H1 (cell line): ENCODE measurements around the gene BARHL1. TPM values are rescaled to one million over a fixed set of nuclear protein-coding genes. Genes with fewer than 3 reads are reported as not detected.

ENCODE experiments used
- CTCF ChIA-PET: fragments of 300-600 bp; sonication (Branson Sonifier 250); formaldehyde crosslinking; loops from one replicate; lab custom pipeline; 2021; ENCODE audit not compliant: partially characterized antibody; lab: Charles Lee
- POLR2A ChIA-PET: fragments of 300-600 bp; sonication (Branson Sonifier 250); formaldehyde crosslinking; loops from one replicate; lab custom pipeline; 2021; ENCODE audit warnings: inconsistent platforms; ENCODE audit not compliant: partially characterized antibody; lab: Charles Lee
- DNase-seq, 2 experiments: peaks; one replicate each; pipeline versions ENCODE4 v3.0.0 to v3.0.0-alpha.2; 2010 to 2022; ENCODE audit warnings: low spot score in 2 of 2, low read depth in 1 of 2, mixed read lengths in 1 of 2
- FAIRE-seq: peaks from 2 replicates; lab custom pipeline; 2011; peaks lifted over from hg19 to GRCh38; lab: Jason Lieb, UNC
- H2AFZ ChIP-seq: 2 replicates; pipeline ENCODE4 v1.8.1; 2012; ENCODE audit warnings: low read length, inconsistent platforms
- H2AK5ac ChIP-seq: 2 replicates; pipeline ENCODE4 v1.6.1; 2013; ENCODE audit warnings: low read depth, low read length
- H2BK120ac ChIP-seq: replicated peaks from 2 replicates; pipeline ENCODE3; 2013; ENCODE audit warnings: low read depth, low read length, inconsistent platforms
- H2BK12ac ChIP-seq: 2 replicates; pipeline ENCODE4 v1.6.1; 2013; ENCODE audit warnings: low read depth, low read length
- H2BK15ac ChIP-seq: 2 replicates; pipeline ENCODE4 v1.6.1; 2013; ENCODE audit warnings: low read length
- H2BK20ac ChIP-seq: 2 replicates; pipeline ENCODE4 v1.6.1; 2013; ENCODE audit warnings: low read length
- H2BK5ac ChIP-seq: 2 replicates; pipeline ENCODE4 v1.6.1; 2013; ENCODE audit warnings: low read depth, low read length
- H3K14ac ChIP-seq: 2 replicates; pipeline ENCODE4 v1.6.1; 2013; ENCODE audit warnings: inconsistent platforms; ENCODE audit not compliant: insufficient read length
- H3K18ac ChIP-seq: 2 replicates; pipeline ENCODE4 v1.6.1; 2013; ENCODE audit warnings: low read length; ENCODE audit errors: extremely low read depth
- H3K23ac ChIP-seq: 2 replicates; pipeline ENCODE4 v1.6.1; 2013; ENCODE audit warnings: inconsistent platforms; ENCODE audit not compliant: insufficient read length
- H3K23me2 ChIP-seq: 2 replicates; pipeline ENCODE4 v1.6.1; 2013; ENCODE audit warnings: low read depth, low read length
- H3K27ac ChIP-seq: 2 replicates; pipeline ENCODE4 v1.6.1; 2011; ENCODE audit warnings: low read depth, low read length, inconsistent platforms
- H3K27me3 ChIP-seq, 4 experiments: replicated peaks in 1 of 4; 1 replicate in 1 of 4; 2 replicates in 3 of 4; pipeline versions ENCODE4 v1.6.1 to v1.8.1; 2011 to 2013; ENCODE audit warnings: low read length in 3 of 4, mild to moderate bottlenecking in 3 of 4, inconsistent platforms in 2 of 4, mixed read lengths in 2 of 4, moderate library complexity in 1 of 4; ENCODE audit not compliant: control insufficient read depth in 3 of 4, insufficient read depth in 3 of 4; ENCODE audit errors: extremely low read depth in 1 of 4
- H3K36me3 ChIP-seq, 4 experiments: 2 replicates each; pipeline versions ENCODE4 v1.6.1 to v1.8.1; 2011 to 2013; ENCODE audit warnings: mild to moderate bottlenecking in 4 of 4, low read length in 3 of 4, moderate library complexity in 2 of 4, control low read depth in 1 of 4, inconsistent platforms in 1 of 4; ENCODE audit not compliant: insufficient read depth in 4 of 4, control insufficient read depth in 2 of 4
- H3K4ac ChIP-seq: replicated peaks from 2 replicates; pipeline ENCODE3; 2013; ENCODE audit warnings: low read length, low read depth, mixed read lengths, inconsistent platforms; ENCODE audit not compliant: insufficient read length
- H3K4me1 ChIP-seq, 4 experiments: replicated peaks in 1 of 4; 1 replicate in 1 of 4; 2 replicates in 3 of 4; pipeline versions ENCODE4 v1.6.1 to v1.8.1; 2011 to 2013; ENCODE audit warnings: low read length in 3 of 4, inconsistent platforms in 2 of 4, mixed read lengths in 1 of 4; ENCODE audit not compliant: insufficient read depth in 4 of 4, control insufficient read depth in 3 of 4
- H3K4me2 ChIP-seq, 2 experiments: 2 replicates each; pipeline versions ENCODE4 v1.6.1 to v1.8.1; 2011 to 2013; ENCODE audit warnings: low read depth in 2 of 2, low read length in 2 of 2, control low read depth in 1 of 2, inconsistent platforms in 1 of 2, mild to moderate bottlenecking in 1 of 2; ENCODE audit not compliant: insufficient read depth in 1 of 2
- H3K4me3 ChIP-seq, 4 experiments: fragments of 200-600, 300-600 bp in 1 of 4; sonication (generic), shearing (Covaris generic), sonication (Bioruptor Twin) in 1 of 4; 2 replicates each; pipeline versions ENCODE4 v1.5.1 to v1.8.1; 2011 to 2016; ENCODE audit warnings: low read length in 4 of 4, low read depth in 3 of 4, control low read depth in 2 of 4, inconsistent platforms in 2 of 4, mild to moderate bottlenecking in 2 of 4, mixed read lengths in 1 of 4, moderate library complexity in 1 of 4; ENCODE audit not compliant: insufficient read depth in 2 of 4; ENCODE audit errors: extremely low read depth in 1 of 4
- H3K56ac ChIP-seq: replicated peaks from 2 replicates; pipeline ENCODE3; 2013; ENCODE audit warnings: low read depth, mild to moderate bottlenecking, mixed read lengths, low read length, inconsistent platforms; ENCODE audit not compliant: insufficient read length
- H3K79me1 ChIP-seq: 2 replicates; pipeline ENCODE4 v1.6.1; 2013; ENCODE audit warnings: low read depth, low read length, control low read depth
- H3K79me2 ChIP-seq, 2 experiments: 2 replicates each; pipeline versions ENCODE4 v1.6.1 to v1.8.1; 2012 to 2013; ENCODE audit warnings: low read length in 2 of 2, mild to moderate bottlenecking in 2 of 2, inconsistent platforms in 1 of 2; ENCODE audit not compliant: insufficient read depth in 2 of 2, control insufficient read depth in 1 of 2
- H3K9ac ChIP-seq, 4 experiments: replicated peaks in 1 of 4; 1 replicate in 1 of 4; 2 replicates in 3 of 4; pipeline versions ENCODE4 v1.6.1 to v1.8.1; 2011 to 2013; ENCODE audit warnings: low read depth in 3 of 4, low read length in 3 of 4, control low read depth in 2 of 4, mild to moderate bottlenecking in 2 of 4, moderate library complexity in 2 of 4, inconsistent platforms in 1 of 4; ENCODE audit errors: extremely low read depth in 1 of 4
- H3K9me3 ChIP-seq, 2 experiments: 2 replicates each; pipeline versions ENCODE4 v1.6.1 to v1.8.1; 2012 to 2013; ENCODE audit warnings: mild to moderate bottlenecking in 2 of 2, moderate library complexity in 2 of 2, control low read depth in 1 of 2, inconsistent platforms in 1 of 2, low read depth in 1 of 2, low read length in 1 of 2, mixed read lengths in 1 of 2; ENCODE audit not compliant: insufficient read depth in 2 of 2
- H4K20me1 ChIP-seq, 2 experiments: replicated peaks in 1 of 2; 2 replicates each; pipeline versions ENCODE3 to v1.8.1; 2011 to 2013; ENCODE audit warnings: inconsistent platforms in 2 of 2, low read length in 2 of 2, mild to moderate bottlenecking in 1 of 2; ENCODE audit not compliant: insufficient read depth in 2 of 2, control insufficient read depth in 1 of 2
- H4K5ac ChIP-seq: 2 replicates; pipeline ENCODE4 v1.6.1; 2013; ENCODE audit warnings: low read length, low read depth, mixed read lengths, inconsistent platforms; ENCODE audit not compliant: insufficient read length
- H4K8ac ChIP-seq: 2 replicates; pipeline ENCODE4 v1.8.0; 2013; ENCODE audit warnings: mild to moderate bottlenecking, moderate library complexity, low read length, inconsistent platforms; ENCODE audit not compliant: insufficient read depth; ENCODE audit errors: extremely low read depth
- H4K91ac ChIP-seq: replicated peaks from 2 replicates; pipeline ENCODE3; 2013; ENCODE audit warnings: low read length, mixed read lengths, inconsistent platforms; ENCODE audit not compliant: insufficient read length
- CHD1 ChIP-seq: IDR thresholded peaks from 2 replicates; pipeline ENCODE4 v1.6.1; 2012; ENCODE audit warnings: low read depth, low read length, improper control_type of control experiment
- CREB1 ChIP-seq: IDR thresholded peaks from 2 replicates; pipeline ENCODE4 v1.6.1; 2012; ENCODE audit warnings: inconsistent platforms
- EGR1 ChIP-seq: IDR thresholded peaks from 2 replicates; pipeline ENCODE4 v1.6.1; 2011; ENCODE audit warnings: low read depth, low read length, borderline replicate concordance
- KDM5A ChIP-seq: fragments of 200-600 bp; IDR thresholded peaks from 2 replicates; pipeline ENCODE4 v1.7.1; 2012; ENCODE audit warnings: mild to moderate bottlenecking, low read length, inconsistent platforms, mixed read lengths
- RBBP5 ChIP-seq: IDR thresholded peaks from 2 replicates; pipeline ENCODE4 v1.7.1; 2012; ENCODE audit warnings: low read depth, mild to moderate bottlenecking, inconsistent platforms, low read length, moderate library complexity, borderline replicate concordance
- RFX5 ChIP-seq: IDR thresholded peaks from 2 replicates; pipeline ENCODE4 v1.6.1; 2011; ENCODE audit warnings: low read depth, low read length, improper control_type of control experiment, borderline replicate concordance
- SIN3A ChIP-seq, 2 experiments: IDR thresholded peaks in 1 of 2; conservative IDR thresholded peaks in 1 of 2; 2 replicates each; pipeline ENCODE4 v1.6.1; 2011 to 2012; ENCODE audit warnings: low read length in 2 of 2, improper control_type of control experiment in 1 of 2, low read depth in 1 of 2, mild to moderate bottlenecking in 1 of 2
- SIX5 ChIP-seq: IDR thresholded peaks from 2 replicates; pipeline ENCODE4 v1.6.1; 2011; ENCODE audit warnings: mild to moderate bottlenecking, low read depth, low read length
- SP1 ChIP-seq: IDR thresholded peaks from 2 replicates; pipeline ENCODE4 v1.6.1; 2011; ENCODE audit warnings: low read depth, low read length
- USF2 ChIP-seq: IDR thresholded peaks from 2 replicates; pipeline ENCODE4 v1.6.1; 2011; ENCODE audit warnings: low read length, improper control_type of control experiment
- WGBS, 2 experiments: shearing (Covaris generic) in 1 of 2; methylation state at CpG; one replicate each; pipeline versions ENCODE4 v1.1.6 to v1.1.7; 2013 to 2015; ENCODE audit warnings: low lambda C conversion rate in 2 of 2, mixed read lengths in 2 of 2, inconsistent platforms in 1 of 2, low coverage in 1 of 2, missing lambda C conversion rate in 1 of 2; ENCODE audit not compliant: insufficient replicate concordance in 2 of 2, insufficient coverage in 1 of 2, insufficient read length in 1 of 2; ENCODE audit errors: extremely low coverage in 1 of 2, missing lambda C conversion rate in 1 of 2; 5-methylcytosine and 5-hydroxymethylcytosine counted together
- polyA plus RNA-seq, 7 experiments: library from polyadenylated mRNA; depleted of rRNA in 3 of 7; stranded (reverse) in 5 of 7; unstranded in 2 of 7; fragments of >200 nt in 5 of 7; fragments of 200-250 nt in 2 of 7; gene quantifications; 1 replicate in 5 of 7; 2 replicates in 1 of 7; 4 replicates in 1 of 7; pipeline versions ENCODE4 v1.2.1 to v1.2.3, GENCODE V29; 2011 to 2013; ENCODE audit warnings: missing spikeins in 2 of 7, mixed read lengths in 2 of 7
- total RNA-seq: library from RNA; stranded (reverse); fragmentation: NEBNext Ultra II Directional; extraction: Animal tissue kit (Norgen Biotek cat#: 25700); gene quantifications from 2 replicates; pipeline ENCODE4 v1.2.1, GENCODE V29; 2021
- TF ChIP-seq, protein P1 (sequence below): IDR thresholded peaks from 2 replicates; pipeline ENCODE4 v1.6.1; 2012; ENCODE audit warnings: low read length, inconsistent platforms

The BARHL1 gene
- total and polyA plus RNA-seq, 2 of the 8 experiments (the other 6 are each of a cell fraction or from before 2014, with no cell fraction given), result not detected

- POLR2A ChIA-PET, result interaction anchor here (1.2 to 1.8 kb wide), 2 partner anchors 14 to 16 kb away, joined by 3 read pairs; no protein-coding TSS in a partner anchor
- H3K4me2 ChIP-seq, result no peak overlapping the region
- TF ChIP-seq KDM5A (no peak), RFX5 (no peak), SIN3A (conservative IDR thresholded peaks at IDR 0.05 in 1 of 2, IDR thresholded peaks at IDR 0.05 in 1 of 2; ENCODE audit: low read depth in 1 of 2, low read length in 2 of 2) (no peak), CHD1 (no peak), SP1 (no peak), EGR1 (no peak), CREB1 (no peak), USF2 (no peak), SIX5 (no peak), RBBP5 (no peak)
- TF ChIP-seq, protein P1, sequence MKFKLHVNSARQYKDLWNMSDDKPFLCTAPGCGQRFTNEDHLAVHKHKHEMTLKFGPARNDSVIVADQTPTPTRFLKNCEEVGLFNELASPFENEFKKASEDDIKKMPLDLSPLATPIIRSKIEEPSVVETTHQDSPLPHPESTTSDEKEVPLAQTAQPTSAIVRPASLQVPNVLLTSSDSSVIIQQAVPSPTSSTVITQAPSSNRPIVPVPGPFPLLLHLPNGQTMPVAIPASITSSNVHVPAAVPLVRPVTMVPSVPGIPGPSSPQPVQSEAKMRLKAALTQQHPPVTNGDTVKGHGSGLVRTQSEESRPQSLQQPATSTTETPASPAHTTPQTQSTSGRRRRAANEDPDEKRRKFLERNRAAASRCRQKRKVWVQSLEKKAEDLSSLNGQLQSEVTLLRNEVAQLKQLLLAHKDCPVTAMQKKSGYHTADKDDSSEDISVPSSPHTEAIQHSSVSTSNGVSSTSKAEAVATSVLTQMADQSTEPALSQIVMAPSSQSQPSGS, result no peak
Observed at GRCh38 chr9:132606066-132606465, 23.7 kb downstream of the BARHL1 start.

More at GRCh38 chr9:132606066-132606465, 23.7 kb downstream of the BARHL1 start:
- Histone ChIP-seq H3K56ac (no peak overlapping the region), H2BK120ac (no peak overlapping the region), H3K9ac (no peak overlapping the region), H4K91ac (no peak overlapping the region), H3K4me1 (no peaks in the 10 kb centered on the region), H3K23ac (no peak overlapping the region), H4K20me1 (peaks cover 1 to 3% of the 10 kb centered on the region in 2 experiments), H3K36me3 (peaks cover 0 to 19% (median 6%) of the 10 kb centered on the region in 4 experiments; a peak in 5 of 8 replicates), H4K5ac (no peak overlapping the region), H3K79me2 (no peaks in the 10 kb centered on the region), H2BK12ac (no peak overlapping the region), H3K9me3 (no peaks in the 10 kb centered on the region), H2BK20ac (no peak overlapping the region), H2BK15ac (no peak overlapping the region), H3K18ac (no peak overlapping the region), H4K8ac (no peak overlapping the region), H2BK5ac (no peak overlapping the region), H3K79me1 (peaks cover 2% of the 10 kb centered on the region), H2AK5ac (no peak overlapping the region), H3K4ac (no peak overlapping the region), H3K27me3 (no peaks in the 10 kb centered on the region), H2AFZ (no peak overlapping the region), H3K23me2 (no peaks in the 10 kb centered on the region), H3K27ac (no peak overlapping the region), H3K14ac (no peak overlapping the region), H3K4me3 (no peak overlapping the region)
- DNase-seq (no peak), FAIRE-seq (no peak)
- CTCF ChIA-PET, result interaction anchor here (0.6 to 2.0 kb wide), 3 partner anchors 38 to 368 kb away, joined by 3 to 4 read pairs (median 4); no protein-coding TSS in a partner anchor
- WGBS, 2 experiments, result 95% methylated on average over 6 of the region's 6 CpGs; no CpG with 5 or more reads in 1 of the 2 experiments
